RWPE1 (cell line): Measurements from ENCODE around the gene UXS1.

Experiments
- CTCF ChIA-PET: fragments of 350-600 bp; sonication (Branson Sonifier 250); formaldehyde crosslinking; extraction: SDS; loops from one replicate; lab custom pipeline; 2021; lab: Yijun Ruan, JAX
- POLR2A ChIA-PET: fragments of 400-600 bp; formaldehyde crosslinking; extraction: SDS; loops from one replicate; lab custom pipeline; 2020; ENCODE audit warnings: antibody characterized with exemption; ENCODE audit not compliant: low non-redundant PET; lab: Yijun Ruan, JAX
- DNase-seq: peaks from one replicate; pipeline ENCODE4 v3.0.0; 2012; ENCODE audit warnings: low spot score
- H3K27ac ChIP-seq: fragments of 450-650 bp; 2 replicates; pipeline ENCODE4 v1.5.1; 2017
- TF ChIP-seq, protein P1 (sequence below): fragments of 450-650 bp; conservative IDR thresholded peaks from 2 replicates; pipeline ENCODE4 v1.5.1; 2017; ENCODE audit warnings: low read depth, mild to moderate bottlenecking

Gene UXS1

DNA sequence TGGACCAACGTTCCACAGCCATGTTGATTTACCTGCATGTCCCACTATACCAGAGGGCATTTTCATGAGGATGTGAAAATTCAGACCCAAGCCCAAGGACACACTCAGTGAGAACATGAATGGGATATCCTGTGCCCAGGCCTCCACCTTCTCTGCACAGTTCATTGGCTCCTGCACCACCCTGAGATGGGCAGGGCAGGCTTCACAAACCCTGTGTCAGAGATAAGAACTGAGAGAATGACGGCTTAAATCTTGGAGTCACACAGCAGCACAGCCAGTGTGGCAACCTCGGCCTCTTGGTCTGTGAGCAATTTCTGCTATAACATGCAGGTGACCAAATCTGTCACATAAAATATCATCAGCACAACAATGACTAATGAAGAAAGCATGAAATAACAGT lies 71.9 kb downstream of the UXS1 start:
- CTCF ChIA-PET, result no interaction called here
- POLR2A ChIA-PET, result no interaction called here

DNA sequence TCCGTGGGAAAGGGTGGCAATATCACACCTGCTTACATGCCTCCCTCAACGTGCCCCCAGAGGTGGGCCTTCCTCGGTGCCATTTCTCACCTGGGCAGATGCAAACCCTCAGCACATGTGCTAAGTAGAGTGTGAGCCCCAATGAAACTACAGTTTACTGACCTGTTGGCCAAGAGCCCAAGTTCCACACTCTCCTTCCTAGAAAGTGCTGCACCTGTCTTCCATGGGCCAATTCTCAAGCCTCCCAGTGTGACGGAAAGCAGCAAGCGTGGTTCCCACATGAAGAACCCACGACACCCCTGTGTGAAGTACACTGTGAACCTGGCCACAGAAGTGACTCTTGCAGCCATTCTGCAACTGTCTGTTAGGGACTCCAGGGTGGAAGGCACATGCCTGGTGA lies 73.7 kb downstream of the UXS1 start:
- TF ChIP-seq, protein P1, sequence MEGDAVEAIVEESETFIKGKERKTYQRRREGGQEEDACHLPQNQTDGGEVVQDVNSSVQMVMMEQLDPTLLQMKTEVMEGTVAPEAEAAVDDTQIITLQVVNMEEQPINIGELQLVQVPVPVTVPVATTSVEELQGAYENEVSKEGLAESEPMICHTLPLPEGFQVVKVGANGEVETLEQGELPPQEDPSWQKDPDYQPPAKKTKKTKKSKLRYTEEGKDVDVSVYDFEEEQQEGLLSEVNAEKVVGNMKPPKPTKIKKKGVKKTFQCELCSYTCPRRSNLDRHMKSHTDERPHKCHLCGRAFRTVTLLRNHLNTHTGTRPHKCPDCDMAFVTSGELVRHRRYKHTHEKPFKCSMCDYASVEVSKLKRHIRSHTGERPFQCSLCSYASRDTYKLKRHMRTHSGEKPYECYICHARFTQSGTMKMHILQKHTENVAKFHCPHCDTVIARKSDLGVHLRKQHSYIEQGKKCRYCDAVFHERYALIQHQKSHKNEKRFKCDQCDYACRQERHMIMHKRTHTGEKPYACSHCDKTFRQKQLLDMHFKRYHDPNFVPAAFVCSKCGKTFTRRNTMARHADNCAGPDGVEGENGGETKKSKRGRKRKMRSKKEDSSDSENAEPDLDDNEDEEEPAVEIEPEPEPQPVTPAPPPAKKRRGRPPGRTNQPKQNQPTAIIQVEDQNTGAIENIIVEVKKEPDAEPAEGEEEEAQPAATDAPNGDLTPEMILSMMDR, result no peak
- no peak for DNase-seq
- no peak overlapping the region for H3K27ac ChIP-seq
- ChIA-PET POLR2A (no interaction called here), CTCF (no interaction called here)

More for the DNA sequence above, 71.9 kb downstream of the UXS1 start:
- DNase-seq, result no peak
- no peak overlapping the region for H3K27ac ChIP-seq
- TF ChIP-seq, protein P1, result no peak

DNA sequence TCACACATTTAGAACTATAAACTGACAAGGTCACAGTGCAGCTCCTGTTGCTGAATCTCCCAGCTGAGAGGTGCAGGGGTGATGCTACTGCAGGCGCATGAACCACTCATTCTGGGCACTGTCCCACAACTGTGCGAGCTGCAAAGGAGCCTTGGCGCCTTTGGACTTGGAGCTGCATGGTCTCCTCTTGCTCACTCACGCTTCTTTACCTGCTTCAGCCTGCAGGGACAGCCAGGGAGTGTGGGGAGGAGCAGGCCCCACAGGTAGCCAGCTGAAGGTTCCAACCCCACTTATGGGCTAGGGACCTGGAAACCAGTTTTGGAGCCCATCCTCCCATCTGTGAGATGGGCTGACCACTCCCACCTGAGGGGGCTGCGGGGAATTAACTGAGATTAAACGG lies 75.0 kb downstream of the UXS1 start:
- POLR2A ChIA-PET, result no interaction called here

DNA sequence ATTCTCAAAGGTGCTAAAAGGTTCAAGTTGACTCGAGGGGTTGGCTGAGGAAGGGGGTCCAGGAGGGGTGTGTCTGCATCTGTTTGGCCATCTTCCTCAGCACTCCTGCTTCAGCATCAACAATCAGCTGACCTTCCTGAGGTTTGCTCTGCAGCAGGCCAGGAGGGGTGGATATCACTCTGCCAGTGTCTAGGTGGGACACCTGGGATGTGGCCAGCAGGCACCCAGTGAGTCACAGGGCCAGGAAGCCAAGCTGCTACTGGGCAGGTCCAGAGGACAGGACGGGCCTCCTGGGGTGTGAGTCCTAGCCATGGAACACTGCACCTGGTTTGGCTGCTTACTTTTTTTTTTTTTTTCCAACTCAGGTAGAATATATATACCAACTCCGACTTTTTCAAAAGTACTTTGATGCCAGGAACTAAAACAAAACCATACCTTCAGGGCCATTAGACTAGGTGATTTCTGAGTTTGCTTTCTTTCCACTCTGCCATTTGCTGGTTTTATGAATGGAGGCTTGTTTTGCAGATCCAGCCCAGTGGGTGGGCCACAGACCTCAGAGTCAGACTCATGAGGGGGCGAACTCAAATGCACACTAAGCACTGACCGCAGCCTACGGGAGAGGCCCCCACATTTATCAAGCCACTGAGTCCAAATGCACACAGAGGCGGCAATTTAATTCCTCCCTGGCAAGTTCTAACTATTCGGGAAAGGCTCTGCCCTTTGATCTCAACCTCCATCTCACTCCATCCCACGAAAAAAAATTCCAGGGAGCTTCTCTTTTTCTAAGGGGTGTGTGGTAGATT lies 76.0 kb downstream of the UXS1 start:
- TF ChIP-seq, protein P1, result no peak
- ChIA-PET CTCF (no interaction called here), POLR2A (no interaction called here)
- H3K27ac ChIP-seq, result no peak overlapping the region
- no peak for DNase-seq

More for the DNA sequence above, 75.0 kb downstream of the UXS1 start:
- TF ChIP-seq, protein P1, result no peak
- H3K27ac ChIP-seq, result no peak overlapping the region
- CTCF ChIA-PET, result no interaction called here
- no peak for DNase-seq

DNA sequence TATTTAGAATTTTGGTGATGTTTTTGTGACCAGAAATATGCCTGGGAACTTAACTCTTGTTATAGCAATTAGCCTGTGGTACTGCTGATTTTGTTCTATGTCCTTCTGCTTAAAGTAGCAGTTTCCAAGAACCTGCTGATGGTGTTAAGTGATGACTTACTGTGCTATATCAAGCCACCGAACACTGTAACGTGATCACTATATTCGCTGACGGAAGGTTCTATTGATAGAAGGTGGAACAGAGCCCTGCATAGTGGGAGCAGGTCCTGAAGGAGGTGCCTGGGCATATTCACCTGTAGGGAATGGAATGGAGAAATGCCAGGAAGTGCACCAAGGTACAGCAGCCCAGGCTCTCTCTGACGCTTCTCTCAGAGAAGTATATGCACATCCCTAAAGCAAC lies 76.8 kb downstream of the UXS1 start:
- DNase-seq, result no peak
- CTCF ChIA-PET, result no interaction called here
- POLR2A ChIA-PET, result no interaction called here
- no peak overlapping the region for H3K27ac ChIP-seq
- TF ChIP-seq, protein P1, result no peak

DNA sequence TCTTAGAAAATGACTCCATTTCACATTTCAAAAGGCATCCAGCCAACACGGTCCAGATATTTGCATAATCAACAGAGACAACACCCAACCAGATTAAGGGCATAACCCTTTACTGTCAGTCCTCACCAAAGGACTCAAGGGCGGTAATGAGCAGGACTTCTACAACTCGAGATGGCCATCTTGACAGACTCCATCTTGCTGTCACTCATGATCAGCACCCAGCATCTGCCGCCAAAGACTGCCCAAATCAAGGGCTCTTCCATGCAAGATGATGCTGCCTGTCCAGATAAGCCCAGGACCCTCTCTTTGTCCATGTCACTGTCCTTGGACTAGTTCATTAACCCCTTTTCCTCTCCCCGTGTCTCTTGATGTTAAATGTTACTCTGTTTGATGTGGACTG lies 77.9 kb downstream of the UXS1 start:
- no peak overlapping the region for H3K27ac ChIP-seq
- TF ChIP-seq, protein P1, result no peak
- DNase-seq, result no peak
- POLR2A ChIA-PET, result no interaction called here
- CTCF ChIA-PET, result no interaction called here
